Subcutaneous adipose tissue (tissue), 4 donors: ENCODE results near the gene KDR. TPM values are rescaled to one million over a fixed set of nuclear protein-coding genes. Genes with fewer than 3 reads are reported as not detected.

Experiments used
- total RNA-seq, 4 donors: library from RNA; depleted of rRNA; stranded (reverse); fragments of >200 nt; gene quantifications; one replicate each; pipeline ENCODE4 v1.1.0, GENCODE V29; 2016
- TF ChIP-seq, protein P1 (sequence below): fragments of 450-650 bp; IDR thresholded peaks from one replicate; pipeline ENCODE4 v1.5.1; 2016; ENCODE audit warnings: low read depth, mild to moderate bottlenecking, control low read depth, antibody characterized with exemption, moderate library complexity

KDR gene
- 10 to 100 TPM; 14.5 to 69.7 (median 27.6) TPM for total RNA-seq

- TF ChIP-seq, protein P1, sequence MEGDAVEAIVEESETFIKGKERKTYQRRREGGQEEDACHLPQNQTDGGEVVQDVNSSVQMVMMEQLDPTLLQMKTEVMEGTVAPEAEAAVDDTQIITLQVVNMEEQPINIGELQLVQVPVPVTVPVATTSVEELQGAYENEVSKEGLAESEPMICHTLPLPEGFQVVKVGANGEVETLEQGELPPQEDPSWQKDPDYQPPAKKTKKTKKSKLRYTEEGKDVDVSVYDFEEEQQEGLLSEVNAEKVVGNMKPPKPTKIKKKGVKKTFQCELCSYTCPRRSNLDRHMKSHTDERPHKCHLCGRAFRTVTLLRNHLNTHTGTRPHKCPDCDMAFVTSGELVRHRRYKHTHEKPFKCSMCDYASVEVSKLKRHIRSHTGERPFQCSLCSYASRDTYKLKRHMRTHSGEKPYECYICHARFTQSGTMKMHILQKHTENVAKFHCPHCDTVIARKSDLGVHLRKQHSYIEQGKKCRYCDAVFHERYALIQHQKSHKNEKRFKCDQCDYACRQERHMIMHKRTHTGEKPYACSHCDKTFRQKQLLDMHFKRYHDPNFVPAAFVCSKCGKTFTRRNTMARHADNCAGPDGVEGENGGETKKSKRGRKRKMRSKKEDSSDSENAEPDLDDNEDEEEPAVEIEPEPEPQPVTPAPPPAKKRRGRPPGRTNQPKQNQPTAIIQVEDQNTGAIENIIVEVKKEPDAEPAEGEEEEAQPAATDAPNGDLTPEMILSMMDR, result no peak
Measured at GRCh38 chr4:55125087-55125721, at the start of gene KDR. Gene KDR (minus strand): TSS chr4:55125595. CDS start chr4:55125293, 302 bp downstream.

DNA sequence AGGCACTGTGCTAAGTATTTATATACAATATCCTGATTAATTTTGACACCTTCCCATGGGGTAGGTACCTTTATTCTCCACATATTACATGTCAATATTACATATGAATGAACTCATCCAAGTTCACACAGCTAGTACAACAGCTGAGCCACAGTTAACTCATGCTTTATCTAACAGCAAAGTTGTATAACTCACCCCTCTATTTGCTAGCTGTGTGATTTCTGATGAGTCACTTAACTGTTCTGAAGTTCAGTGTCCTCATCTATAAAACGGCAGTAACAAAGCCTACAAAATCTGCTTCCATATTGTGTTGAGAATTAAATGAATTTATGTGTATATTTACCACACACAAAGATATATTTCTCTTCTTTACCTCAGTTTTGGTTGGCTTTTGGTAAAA lies 48.2 kb upstream of the KDR start:
- TF ChIP-seq, protein P1, result no peak

DNA sequence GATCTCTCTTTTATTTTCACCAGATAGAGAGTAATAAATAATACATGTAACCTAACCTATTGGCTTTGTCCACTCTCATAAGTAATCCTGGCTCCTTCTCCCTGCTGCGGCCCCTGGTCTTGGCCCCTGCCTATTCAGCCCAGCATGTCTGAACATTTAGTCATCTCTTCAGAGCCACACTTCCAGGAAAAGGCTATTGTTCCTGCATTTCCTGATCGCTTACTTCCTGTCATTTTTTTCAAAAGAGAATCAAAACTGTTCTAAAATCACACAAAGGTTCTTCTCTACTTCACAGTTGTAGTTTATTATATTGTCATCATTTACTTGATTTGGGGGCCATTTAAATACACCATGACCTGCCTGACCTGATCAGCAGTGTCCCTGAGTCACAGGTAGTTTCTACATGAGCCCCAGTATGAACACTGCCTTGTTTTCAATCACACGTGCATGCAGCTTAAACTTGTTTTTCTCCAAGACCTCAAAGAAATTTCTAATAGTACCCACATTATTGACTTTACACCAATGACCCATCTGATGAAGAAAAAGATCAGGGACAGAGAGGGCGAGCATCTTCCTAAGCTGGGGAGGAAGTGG lies 47.4 kb upstream of the KDR start:
- TF ChIP-seq, protein P1, result no peak

- TF ChIP-seq, protein P1, result no peak
Measured at GRCh38 chr4:55170462-55170861, 45.1 kb upstream of the KDR start.

- TF ChIP-seq, protein P1, result no peak
Measured at GRCh38 chr4:55169352-55169961, 44.1 kb upstream of the KDR start.

DNA sequence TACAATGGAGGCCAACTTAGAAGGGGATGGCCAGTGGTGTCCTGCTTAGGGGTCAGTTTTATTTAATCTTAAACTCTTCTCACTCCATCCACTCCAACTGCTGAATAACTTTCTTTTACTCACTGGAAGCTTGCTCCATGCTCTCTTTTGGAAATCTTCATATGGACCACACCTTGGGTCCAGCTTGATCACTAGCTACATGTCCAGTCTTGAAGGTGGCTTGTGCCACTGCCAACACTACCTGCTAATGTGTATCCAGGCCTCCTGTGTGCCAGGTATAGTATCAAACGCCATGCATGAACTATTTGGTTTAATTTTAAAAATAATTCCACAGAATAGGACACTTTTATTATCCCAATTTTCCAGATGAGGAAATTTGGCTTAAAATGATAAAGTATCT lies 37.0 kb upstream of the KDR start:
- TF ChIP-seq, protein P1, result no peak

DNA sequence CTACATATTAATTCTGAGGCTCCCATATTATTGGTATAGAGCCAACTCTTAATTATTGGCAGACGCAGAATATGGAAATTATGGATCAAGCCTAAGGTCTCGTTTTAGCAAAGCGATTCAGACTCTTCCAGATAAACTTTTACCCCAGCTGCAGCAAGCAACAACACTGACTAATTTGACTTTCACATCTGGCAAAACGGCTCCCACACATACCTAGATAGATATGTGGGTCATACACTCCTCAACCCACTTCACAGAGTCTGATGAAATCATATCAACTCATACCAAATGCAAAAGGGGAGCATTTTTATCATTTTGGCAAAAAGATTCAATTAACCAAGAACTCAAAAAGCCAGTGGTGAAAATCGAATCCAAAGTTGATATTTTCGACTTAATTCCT lies 36.3 kb upstream of the KDR start:
- TF ChIP-seq, protein P1, result no peak
